MM.1S (cell line): ENCODE measurements around the gene CDH20.

Experiments used
- DNase-seq: peaks from one replicate; pipeline ENCODE4 v3.0.0-alpha.2; 2015
- H2AFZ ChIP-seq: fragments of 300-600 bp; sonication (generic); 2 replicates; pipeline ENCODE4 v1.6.0; 2016; ENCODE audit warnings: antibody characterized with exemption, low read length
- H3F3A ChIP-seq: fragments of 300-600 bp; sonication (generic); 2 replicates; pipeline ENCODE4 v1.6.1; 2016; ENCODE audit warnings: mild to moderate bottlenecking, antibody characterized with exemption, low read length, moderate library complexity, mixed read lengths; ENCODE audit not compliant: insufficient read depth
- H3K27ac ChIP-seq: fragments of 300-600 bp; sonication (generic); 2 replicates; pipeline ENCODE4 v1.5.1; 2016; ENCODE audit warnings: mild to moderate bottlenecking, low read length
- H3K27me3 ChIP-seq: fragments of 300-600 bp; sonication (generic); replicated peaks from 2 replicates; pipeline ENCODE4 v1.6.0; 2016; ENCODE audit warnings: low read length; ENCODE audit not compliant: insufficient read depth
- H3K36me3 ChIP-seq: fragments of 300-600 bp; sonication (generic); replicated peaks from 2 replicates; pipeline ENCODE4 v1.6.1; 2016; ENCODE audit warnings: mild to moderate bottlenecking, low read length, mixed read lengths; ENCODE audit not compliant: insufficient read depth
- H3K4me1 ChIP-seq: fragments of 300-600 bp; sonication (generic); 2 replicates; pipeline ENCODE4 v1.6.1; 2016; ENCODE audit warnings: low read length, mixed read lengths
- H3K4me2 ChIP-seq: fragments of 300-600 bp; sonication (generic); 2 replicates; pipeline ENCODE4 v1.6.0; 2016; ENCODE audit warnings: low read depth, low read length
- H3K4me3 ChIP-seq: fragments of 300-600 bp; sonication (generic); 2 replicates; pipeline ENCODE4 v1.5.1; 2016; ENCODE audit warnings: low read length, mixed read lengths
- H3K79me2 ChIP-seq: fragments of 300-600 bp; sonication (generic); 2 replicates; pipeline ENCODE4 v1.6.1; 2016; ENCODE audit warnings: mixed run types, low read length, mixed read lengths
- H3K9ac ChIP-seq: fragments of 300-600 bp; sonication (generic); 2 replicates; pipeline ENCODE4 v1.6.1; 2016; ENCODE audit warnings: low read length, mixed read lengths
- H3K9me2 ChIP-seq: fragments of 300-600 bp; sonication (generic); replicated peaks from 2 replicates; pipeline ENCODE4 v1.6.1; 2016; ENCODE audit warnings: mild to moderate bottlenecking, low read length, mixed read lengths; ENCODE audit not compliant: insufficient read depth
- H3K9me3 ChIP-seq: fragments of 300-600 bp; sonication (generic); replicated peaks from 2 replicates; pipeline ENCODE4 v1.6.1; 2016; ENCODE audit warnings: mild to moderate bottlenecking, low read length, mixed read lengths; ENCODE audit not compliant: insufficient read depth
- H4K20me1 ChIP-seq: fragments of 300-600 bp; sonication (generic); 2 replicates; pipeline ENCODE4 v1.6.1; 2016; ENCODE audit warnings: mild to moderate bottlenecking, low read length, moderate library complexity, mixed read lengths; ENCODE audit not compliant: insufficient read depth
- EZH2 ChIP-seq: fragments of 300-600 bp; sonication (generic); optimal IDR thresholded peaks from 2 replicates; pipeline ENCODE3; 2017; ENCODE audit warnings: low read depth, mild to moderate bottlenecking, antibody characterized with exemption, low read length, mixed read lengths
- EZH2phosphoT487 ChIP-seq: fragments of 300-600 bp; sonication (generic); IDR thresholded peaks from 2 replicates; pipeline ENCODE4 v1.6.1; 2018; ENCODE audit warnings: antibody characterized with exemption, low read length
- TF ChIP-seq, protein P1 (sequence below): fragments of 300-600 bp; sonication (generic); IDR thresholded peaks from 2 replicates; pipeline ENCODE4 v1.5.1; 2016; ENCODE audit warnings: antibody characterized with exemption, low read length, mixed read lengths

CDH20 gene

DNA sequence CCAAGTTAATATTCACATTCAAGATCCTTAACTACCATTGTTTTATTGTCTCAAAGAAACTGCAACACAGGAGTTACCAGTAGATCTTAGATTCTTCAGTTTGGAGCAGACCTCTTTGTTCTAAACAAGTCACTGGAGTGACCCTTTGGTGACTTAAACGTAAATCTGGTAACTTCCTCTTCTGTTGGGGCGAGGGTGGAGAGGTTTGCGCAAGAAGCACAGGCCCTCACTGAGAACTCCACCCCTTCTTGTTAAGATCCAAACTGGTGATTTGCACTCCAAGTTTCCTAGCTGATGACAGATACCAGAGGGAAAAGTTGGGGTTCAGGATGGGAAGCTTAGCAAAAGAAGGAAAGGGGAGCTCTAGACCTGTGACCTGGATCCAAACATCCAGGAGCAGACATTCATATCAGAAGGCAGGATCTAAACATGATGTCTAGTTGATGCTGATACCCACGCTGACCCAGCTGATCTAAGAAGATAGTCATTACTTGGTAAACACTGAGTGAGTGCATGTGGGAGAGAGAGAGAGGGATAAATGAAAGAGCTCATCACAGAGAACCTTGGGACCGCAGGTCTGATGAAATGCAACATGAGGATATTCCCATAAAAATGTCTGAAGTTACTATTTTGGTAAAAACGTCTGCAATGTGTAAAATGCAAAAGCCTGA lies 256.0 kb downstream of the CDH20 start:
- H3K4me1 ChIP-seq, result no peaks in the 10 kb centered on the region
- no peak overlapping the region for H3K4me2 ChIP-seq
- H3K9me3 ChIP-seq, result no peaks in the 10 kb centered on the region
- no peak overlapping the region for H3K9ac ChIP-seq
- H3K27ac ChIP-seq, result no peak overlapping the region
- H3K4me3 ChIP-seq, result no peak overlapping the region
- no peak for TF ChIP-seq EZH2phosphoT487
- TF ChIP-seq, protein P1, sequence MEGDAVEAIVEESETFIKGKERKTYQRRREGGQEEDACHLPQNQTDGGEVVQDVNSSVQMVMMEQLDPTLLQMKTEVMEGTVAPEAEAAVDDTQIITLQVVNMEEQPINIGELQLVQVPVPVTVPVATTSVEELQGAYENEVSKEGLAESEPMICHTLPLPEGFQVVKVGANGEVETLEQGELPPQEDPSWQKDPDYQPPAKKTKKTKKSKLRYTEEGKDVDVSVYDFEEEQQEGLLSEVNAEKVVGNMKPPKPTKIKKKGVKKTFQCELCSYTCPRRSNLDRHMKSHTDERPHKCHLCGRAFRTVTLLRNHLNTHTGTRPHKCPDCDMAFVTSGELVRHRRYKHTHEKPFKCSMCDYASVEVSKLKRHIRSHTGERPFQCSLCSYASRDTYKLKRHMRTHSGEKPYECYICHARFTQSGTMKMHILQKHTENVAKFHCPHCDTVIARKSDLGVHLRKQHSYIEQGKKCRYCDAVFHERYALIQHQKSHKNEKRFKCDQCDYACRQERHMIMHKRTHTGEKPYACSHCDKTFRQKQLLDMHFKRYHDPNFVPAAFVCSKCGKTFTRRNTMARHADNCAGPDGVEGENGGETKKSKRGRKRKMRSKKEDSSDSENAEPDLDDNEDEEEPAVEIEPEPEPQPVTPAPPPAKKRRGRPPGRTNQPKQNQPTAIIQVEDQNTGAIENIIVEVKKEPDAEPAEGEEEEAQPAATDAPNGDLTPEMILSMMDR, result no peak
- TF ChIP-seq EZH2, result no peak
- no peaks in the 10 kb centered on the region for H4K20me1 ChIP-seq
- DNase-seq, result no peak
- H3K79me2 ChIP-seq, result no peaks in the 10 kb centered on the region
- H3K36me3 ChIP-seq, result no peaks in the 10 kb centered on the region
- no peak overlapping the region for H2AFZ ChIP-seq
- H3F3A ChIP-seq, result no peaks in the 10 kb centered on the region
- H3K9me2 ChIP-seq, result no peaks in the 10 kb centered on the region
- no peaks in the 10 kb centered on the region for H3K27me3 ChIP-seq

DNA sequence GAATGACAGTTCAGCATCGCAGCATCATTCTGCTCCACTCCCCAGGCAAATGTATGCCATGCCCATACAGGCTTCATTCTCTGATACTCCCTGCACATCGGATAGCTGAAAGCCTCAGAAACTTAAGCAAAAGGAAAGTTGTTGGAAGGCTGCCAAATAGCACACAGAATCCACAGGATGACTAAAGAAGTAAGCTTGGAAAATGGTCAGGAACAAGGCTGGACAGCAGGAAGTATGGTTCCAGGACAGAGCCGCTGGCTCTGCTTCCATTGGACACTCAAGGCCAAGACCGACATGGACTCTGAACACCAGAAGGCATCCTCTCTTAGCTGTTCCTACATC lies 256.5 kb downstream of the CDH20 start:
- H3K9me3 ChIP-seq, result no peaks in the 10 kb centered on the region
- no peak for TF ChIP-seq EZH2
- TF ChIP-seq, protein P1, result no peak
- TF ChIP-seq EZH2phosphoT487, result no peak
- no peaks in the 10 kb centered on the region for H3K4me1 ChIP-seq
- H3K27me3 ChIP-seq, result no peaks in the 10 kb centered on the region
- no peaks in the 10 kb centered on the region for H3K79me2 ChIP-seq
- H3K4me2 ChIP-seq, result no peak overlapping the region
- no peak for DNase-seq
- no peaks in the 10 kb centered on the region for H3F3A ChIP-seq
- H2AFZ ChIP-seq, result no peak overlapping the region
- no peaks in the 10 kb centered on the region for H3K36me3 ChIP-seq
- H3K9me2 ChIP-seq, result no peaks in the 10 kb centered on the region
- H3K4me3 ChIP-seq, result no peak overlapping the region
- H4K20me1 ChIP-seq, result no peaks in the 10 kb centered on the region
- no peak overlapping the region for H3K27ac ChIP-seq
- no peak overlapping the region for H3K9ac ChIP-seq

DNA sequence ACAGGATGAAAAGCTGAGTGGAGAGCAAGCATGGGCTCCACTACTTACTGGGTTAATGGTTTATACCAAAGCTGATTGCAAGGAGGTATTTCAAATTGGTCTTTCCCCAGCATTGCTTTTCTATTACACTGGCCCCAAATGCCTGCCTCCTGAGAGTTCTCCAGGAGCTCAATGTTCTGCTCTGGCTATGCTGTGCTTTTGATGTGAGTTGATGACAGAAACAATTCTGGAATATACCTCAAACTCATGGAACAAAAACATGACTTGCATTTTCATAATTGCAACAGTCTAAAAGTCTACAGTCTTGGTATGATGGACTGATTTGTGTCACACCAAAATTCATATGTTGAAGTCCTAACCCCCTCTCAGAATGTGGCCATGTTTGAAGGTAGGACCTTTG lies 258.0 kb downstream of the CDH20 start:
- Histone ChIP-seq H3K9me2 (no peaks in the 10 kb centered on the region), H3K9ac (no peak overlapping the region), H3K27ac (no peak overlapping the region), H3K79me2 (no peaks in the 10 kb centered on the region), H3K4me3 (no peak overlapping the region), H3K4me2 (no peak overlapping the region), H4K20me1 (no peaks in the 10 kb centered on the region), H3K36me3 (no peaks in the 10 kb centered on the region), H3K9me3 (no peaks in the 10 kb centered on the region), H3F3A (no peaks in the 10 kb centered on the region), H3K27me3 (no peaks in the 10 kb centered on the region), H3K4me1 (no peaks in the 10 kb centered on the region), H2AFZ (no peak overlapping the region)
- TF ChIP-seq EZH2phosphoT487 (no peak), EZH2 (no peak)
- TF ChIP-seq, protein P1, result no peak
- no peak for DNase-seq
